GM18505 (cell line): Measurements from ENCODE around the gene TP53BP2.
"Not testable (repeated sequence)": the region's sequence is repeated elsewhere in the genome, so short reads cannot be mapped to it uniquely, and the experiment has no call there.

Source experiments
- ATAC-seq: cut with Tn5 transposase; IDR thresholded peaks from one replicate; pipeline ENCODE4 v1.9.1; 2021; ENCODE audit not compliant: unreplicated experiment
- POLR2A ChIP-seq: IDR thresholded peaks from 4 replicates; pipeline ENCODE4 v1.6.1; 2011; ENCODE audit warnings: borderline replicate concordance; ENCODE audit not compliant: insufficient read depth, insufficient read length; ENCODE audit errors: extremely low read depth

Gene TP53BP2

GRCh38 chr1:223751696-223752095 lies 94.1 kb downstream of the TP53BP2 start:
- ATAC-seq, result no peak

GRCh38 chr1:223750730-223751570 lies 94.8 kb downstream of the TP53BP2 start:
- TF ChIP-seq POLR2A, result no peak
- ATAC-seq, result no peak

More at GRCh38 chr1:223751696-223752095, 94.1 kb downstream of the TP53BP2 start:
- no peak for TF ChIP-seq POLR2A

- ATAC-seq, result peak; percentile 63
- no peak for TF ChIP-seq POLR2A
These were observed 96.7 kb downstream of the TP53BP2 start for GRCh38 chr1:223748773-223749733.

GRCh38 chr1:223748405-223748772 lies 97.4 kb downstream of the TP53BP2 start:
- no peak for TF ChIP-seq POLR2A
- ATAC-seq, result no peak

- no peak for TF ChIP-seq POLR2A
- ATAC-seq, result no peak
These were observed 97.9 kb downstream of the TP53BP2 start for GRCh38 chr1:223747838-223748335.

GRCh38 chr1:223745731-223746130 lies 100.0 kb downstream of the TP53BP2 start:
- ATAC-seq, result no peak
- TF ChIP-seq POLR2A, result no peak

- no peak for TF ChIP-seq POLR2A
These were observed 102.8 kb downstream of the TP53BP2 start for GRCh38 chr1:223742856-223743517.

GRCh38 chr1:223741861-223742260 lies 103.9 kb downstream of the TP53BP2 start:
- no peak for ATAC-seq
- no peak for TF ChIP-seq POLR2A

More at GRCh38 chr1:223742856-223743517, 102.8 kb downstream of the TP53BP2 start:
- ATAC-seq, result no peak

- not testable (repeated sequence) for ATAC-seq
These were observed 105.6 kb downstream of the TP53BP2 start for GRCh38 chr1:223740038-223740736.

- TF ChIP-seq POLR2A, result no peak
- no peak for ATAC-seq
These were observed 106.2 kb downstream of the TP53BP2 start for GRCh38 chr1:223739366-223740037.

GRCh38 chr1:223738465-223739365 lies 107.0 kb downstream of the TP53BP2 start:
- ATAC-seq, result no peak
- TF ChIP-seq POLR2A, result no peak
